HG02642 (cell line): ENCODE data around the gene BAIAP2.

ENCODE experiments used
- ATAC-seq: cut with Tn5 transposase; IDR thresholded peaks from one replicate; pipeline ENCODE4 v1.9.1; 2021; ENCODE audit warnings: mild to moderate bottlenecking; ENCODE audit not compliant: unreplicated experiment, poor library complexity

The BAIAP2 gene

DNA sequence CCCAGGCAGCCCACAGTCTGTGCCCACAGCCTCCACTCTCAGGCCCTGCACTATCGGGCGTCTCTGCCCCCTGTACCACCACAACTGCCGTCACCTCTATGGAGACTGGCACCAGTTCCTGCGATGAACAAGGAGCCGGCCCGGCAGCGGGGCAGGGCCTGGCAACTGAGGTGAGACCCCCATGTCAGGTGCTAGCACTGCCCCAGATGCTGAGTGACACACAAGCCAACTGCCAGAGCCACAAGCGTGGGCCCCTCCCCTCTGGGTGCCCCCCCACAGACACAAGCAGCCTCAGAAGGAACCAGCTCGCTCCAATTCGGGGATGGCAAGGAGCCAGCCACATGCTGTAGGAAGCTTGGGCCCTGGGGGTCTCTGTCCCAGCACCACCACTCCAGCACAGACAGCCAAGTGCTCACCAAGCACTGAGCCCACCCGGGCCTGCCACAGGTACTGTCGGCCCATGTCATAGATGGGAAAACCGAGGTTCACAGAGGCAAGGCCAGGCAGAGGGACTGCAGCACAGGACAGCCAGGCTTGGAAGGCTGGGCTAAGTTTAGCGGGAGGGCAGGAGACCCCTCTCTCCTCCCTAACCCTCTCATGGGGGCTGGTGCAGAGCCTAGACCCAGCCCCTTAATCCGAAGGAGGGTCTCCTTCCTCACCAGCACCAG lies 128.9 kb downstream of the BAIAP2 start:
- ATAC-seq, result no peak

DNA sequence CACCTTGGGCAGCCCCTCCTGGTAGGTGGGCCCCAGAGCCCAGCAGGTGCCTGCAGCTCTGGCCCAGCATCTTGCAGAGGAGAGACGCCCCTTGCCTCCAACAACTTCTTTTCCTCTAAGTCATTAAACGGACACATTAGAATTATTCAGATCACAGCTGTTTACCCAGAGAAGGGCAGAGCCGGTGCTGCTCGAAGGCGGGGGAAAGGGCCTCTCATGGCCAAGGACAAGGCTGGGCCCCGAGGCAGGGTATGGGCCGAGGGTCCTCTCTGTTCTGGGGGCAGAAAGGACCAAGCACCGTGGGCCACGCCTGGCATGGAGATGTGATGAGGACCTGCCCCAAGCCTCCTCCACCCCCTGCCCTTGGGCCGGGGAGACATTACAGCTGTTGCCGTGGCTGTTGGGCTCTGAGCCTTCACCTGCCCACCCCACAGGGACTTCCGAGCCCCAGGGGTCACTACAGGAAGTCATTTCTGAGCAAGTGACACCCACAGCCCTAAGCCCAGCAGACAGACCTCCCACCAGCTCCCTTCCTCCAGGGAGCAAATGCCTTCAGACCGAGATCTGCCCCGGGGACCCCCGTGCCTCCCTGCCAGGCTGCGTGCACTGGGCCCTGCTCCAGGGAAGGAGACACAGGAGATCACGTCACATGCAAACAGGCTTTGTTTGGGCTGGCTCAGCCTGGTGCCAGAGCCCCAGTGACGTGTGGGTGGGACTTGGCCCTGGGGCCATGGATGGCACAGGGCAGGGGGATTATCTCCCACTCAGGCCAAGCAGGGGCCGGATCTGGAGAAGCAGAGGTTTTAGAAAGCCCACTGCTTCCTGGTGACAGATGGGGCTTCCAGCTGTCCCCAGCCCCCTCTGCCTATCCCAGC lies 129.7 kb downstream of the BAIAP2 start:
- ATAC-seq, result no peak

- ATAC-seq, result no peak
Observed at GRCh38 chr17:81165246-81166032, 130.5 kb downstream of the BAIAP2 start, which contains the start of gene PVALEF. TSS of gene PVALEF (plus strand) at chr17:81165507. CDS start at chr17:81181227, 15,720 bp downstream.

DNA sequence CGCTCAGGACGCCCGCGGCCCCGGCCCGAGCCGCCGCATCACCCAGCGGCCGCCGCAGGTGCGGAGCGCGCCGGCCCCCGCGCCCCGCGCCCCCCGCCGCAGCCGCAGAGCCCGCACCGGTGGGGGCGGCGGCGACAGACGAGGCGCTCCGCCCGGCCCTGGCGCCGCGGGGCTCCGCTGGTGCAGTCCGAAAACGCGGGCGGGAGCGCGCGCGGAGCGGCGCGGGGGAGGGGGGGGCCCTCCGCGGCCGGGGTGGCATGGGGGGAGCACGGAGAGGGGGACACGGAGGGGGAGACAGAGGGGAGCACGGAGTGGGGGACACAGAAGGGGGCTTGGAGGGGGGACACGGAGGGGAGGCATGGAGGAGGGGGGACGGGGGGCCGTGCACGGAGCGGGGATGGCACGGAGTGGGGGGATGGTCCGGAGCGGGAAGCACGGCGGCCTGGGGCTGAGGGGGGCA lies 131.1 kb downstream of the BAIAP2 start, which contains the start of gene AATK:
Gene AATK, minus strand, starts transcription at position 189 of the 460 bp plus-strand sequence. CDS start 229 bp downstream, outside the sequence.
- ATAC-seq, result no peak
